H1 (cell line): ENCODE data around the gene CRYGN. TPM values are rescaled to one million over a fixed set of nuclear protein-coding genes. Genes with fewer than 3 reads are reported as not detected.

Experiments
- BRCA1 ChIP-seq: IDR thresholded peaks from 2 replicates; pipeline ENCODE4 v1.6.1; 2012; ENCODE audit warnings: low read depth, low read length, improper control_type of control experiment
- SIX5 ChIP-seq: IDR thresholded peaks from 2 replicates; pipeline ENCODE4 v1.6.1; 2011; ENCODE audit warnings: mild to moderate bottlenecking, low read depth, low read length
- polyA plus RNA-seq, 7 experiments: library from polyadenylated mRNA; depleted of rRNA in 3 of 7; stranded (reverse) in 5 of 7; unstranded in 2 of 7; fragments of >200 nt in 5 of 7; fragments of 200-250 nt in 2 of 7; gene quantifications; 1 replicate in 5 of 7; 2 replicates in 1 of 7; 4 replicates in 1 of 7; pipeline versions ENCODE4 v1.2.1 to v1.2.3, GENCODE V29; 2011 to 2013; ENCODE audit warnings: missing spikeins in 2 of 7, mixed read lengths in 2 of 7
- total RNA-seq: library from RNA; stranded (reverse); fragmentation: NEBNext Ultra II Directional; extraction: Animal tissue kit (Norgen Biotek cat#: 25700); gene quantifications from 2 replicates; pipeline ENCODE4 v1.2.1, GENCODE V29; 2021

CRYGN gene
- total and polyA plus RNA-seq, 2 of the 8 experiments (the other 6 are each of a cell fraction or from before 2014, with no cell fraction given): 0.98 to 1.6 TPM

- TF ChIP-seq SIX5: no peak
- no peak for TF ChIP-seq BRCA1
These were observed 29.2 kb downstream of the CRYGN start (continued) for GRCh38 chr7:151410405-151411390.
